ENCODE measurements around the gene PCBP3.
"Not testable (repeated sequence)": the region's sequence is repeated elsewhere in the genome, so short reads cannot be mapped to it uniquely, and the experiment has no call there.

PCBP3 gene

DNA sequence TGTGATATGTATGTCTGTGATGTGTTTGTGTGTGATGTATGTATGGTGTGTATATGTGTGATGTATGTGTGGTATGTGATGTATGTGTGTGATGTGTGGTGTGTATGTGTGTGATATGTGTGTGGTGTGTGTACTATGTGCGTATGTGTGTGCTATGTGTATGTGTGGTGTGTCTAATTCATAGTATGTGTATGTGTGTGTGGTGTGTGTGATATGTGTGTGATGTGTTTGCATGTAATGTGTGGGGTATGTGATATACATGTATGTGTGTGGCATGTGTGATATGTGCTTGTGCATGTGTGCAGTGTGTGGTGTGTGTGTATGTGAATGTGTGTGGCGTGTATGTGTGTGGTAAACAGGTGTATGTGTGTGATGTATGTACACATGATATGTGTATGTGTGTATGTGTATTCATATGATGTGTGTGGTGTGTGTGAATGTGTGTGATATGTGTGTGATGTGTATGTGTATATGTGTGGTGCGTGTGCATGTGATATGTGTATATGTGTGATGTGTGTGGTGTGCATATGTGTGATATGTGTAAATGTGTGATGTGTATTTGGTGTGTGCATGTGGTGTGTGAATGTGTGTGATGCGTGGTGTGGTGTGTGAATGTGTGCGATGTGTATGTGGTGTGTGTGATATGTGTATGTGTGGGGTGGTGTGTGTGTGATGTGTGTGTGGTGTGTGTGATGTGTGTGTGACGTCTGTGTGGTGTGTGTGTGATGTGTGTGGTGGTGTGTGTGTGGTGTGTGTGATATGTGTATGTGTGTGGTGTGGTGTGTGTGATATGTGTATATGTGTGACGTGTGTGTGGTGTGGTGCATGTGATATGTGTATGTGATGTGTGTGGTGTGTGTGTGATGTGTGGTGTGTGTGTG lies 8.0 kb upstream of the PCBP3 start:
- DNase-seq (ENCODE audit: low read depth, low spot score) = no peak

DNA sequence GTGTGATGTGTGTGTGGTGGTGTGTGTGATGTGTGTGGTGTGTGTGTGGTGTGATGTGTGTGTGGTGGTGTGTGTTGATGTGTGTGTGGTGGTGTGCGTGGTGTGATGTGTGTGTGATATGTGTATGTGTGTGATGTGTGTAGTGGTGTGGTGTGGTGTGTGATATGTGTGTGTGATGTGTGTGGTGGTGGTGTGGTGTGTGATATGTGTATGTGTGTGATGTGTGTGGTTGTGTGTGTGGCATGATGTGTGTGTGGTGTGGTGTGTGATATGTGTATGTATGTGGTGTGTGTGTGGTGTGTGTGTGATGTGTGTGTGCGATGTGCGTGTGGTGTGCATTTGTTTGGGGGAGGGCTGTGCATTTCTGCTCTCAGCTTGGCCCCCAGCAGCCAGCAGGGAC lies 7.1 kb upstream of the PCBP3 start:
- no peak for DNase-seq (ENCODE audit: low read depth, low spot score)

DNA sequence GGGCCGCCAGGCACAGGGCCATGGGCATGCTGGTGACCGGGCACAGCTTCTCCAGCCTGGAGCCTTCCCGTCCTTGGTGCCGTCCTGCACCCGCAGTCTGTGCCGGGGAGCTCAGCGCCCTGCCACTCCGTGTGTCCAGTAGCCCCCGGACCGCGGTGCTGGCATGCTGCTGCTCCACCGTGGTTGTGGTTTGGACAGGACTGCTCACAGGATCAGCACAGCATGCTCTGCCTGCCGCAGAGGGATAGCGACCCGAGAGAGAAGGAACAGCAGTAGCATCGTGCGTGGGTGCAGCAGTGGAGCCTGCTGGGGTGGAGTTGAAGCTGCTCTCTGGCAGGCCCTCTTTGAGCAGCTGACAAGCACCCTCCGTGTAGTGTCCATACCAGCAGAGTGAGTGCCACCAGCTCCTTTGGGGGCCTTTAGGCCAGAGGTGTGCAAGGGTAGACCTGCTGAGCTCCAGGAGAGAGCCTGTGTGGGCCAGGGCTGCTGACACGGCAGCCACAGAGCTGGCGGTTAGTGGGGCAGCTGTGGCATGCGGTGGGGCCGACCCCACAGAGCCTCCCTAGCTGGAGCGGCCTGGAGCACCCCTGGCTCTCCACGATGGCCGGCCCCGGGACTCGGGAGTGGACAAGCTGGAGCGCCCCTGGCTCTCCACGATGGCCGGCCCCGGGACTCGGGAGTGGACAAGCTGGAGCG lies 6.4 kb upstream of the PCBP3 start:
- DNase-seq (ENCODE audit: low read depth, low spot score) = no peak

DNA sequence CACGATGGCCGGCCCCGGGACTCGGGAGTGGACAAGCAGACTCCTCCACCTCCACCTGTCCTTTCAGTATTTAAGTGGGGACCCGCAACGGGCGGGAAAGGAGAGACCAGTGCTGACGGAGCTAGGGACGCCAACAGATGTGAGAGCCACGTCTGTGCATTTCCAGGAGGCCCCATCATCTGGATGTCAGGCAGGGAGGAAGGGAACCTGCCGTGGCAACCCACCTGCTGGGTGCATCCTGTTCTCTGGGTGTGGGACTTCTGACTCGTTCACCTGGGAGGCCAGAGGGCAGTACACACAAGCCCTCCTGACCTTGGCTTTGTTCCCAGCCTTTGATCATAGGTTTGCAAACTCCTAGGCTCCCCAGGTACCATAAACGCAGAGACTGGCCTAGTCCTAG lies 5.6 kb upstream of the PCBP3 start:
- DNase-seq (ENCODE audit: low read depth, low spot score) = no peak

DNA sequence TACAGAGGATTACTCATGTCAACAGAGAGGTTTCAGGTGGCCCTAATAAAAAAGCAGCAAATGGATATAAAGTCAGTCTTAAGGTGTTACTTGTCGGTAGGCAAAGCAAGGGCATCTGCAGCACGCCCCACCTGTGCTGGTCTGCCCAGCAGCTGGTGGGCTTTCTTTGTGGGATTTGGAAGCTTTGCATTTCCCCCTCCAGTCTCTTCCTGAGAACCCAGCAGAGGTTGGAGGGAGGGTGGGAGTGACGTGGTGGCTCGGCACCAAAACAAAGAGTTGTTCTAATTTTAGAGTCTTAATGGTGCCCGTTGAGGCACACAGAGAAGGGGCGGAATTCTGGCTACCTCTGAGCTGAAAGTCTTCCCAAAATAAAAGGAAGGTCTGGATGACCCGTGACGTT lies 4.8 kb upstream of the PCBP3 start:
- DNase-seq (ENCODE audit: low read depth, low spot score) = no peak

DNA sequence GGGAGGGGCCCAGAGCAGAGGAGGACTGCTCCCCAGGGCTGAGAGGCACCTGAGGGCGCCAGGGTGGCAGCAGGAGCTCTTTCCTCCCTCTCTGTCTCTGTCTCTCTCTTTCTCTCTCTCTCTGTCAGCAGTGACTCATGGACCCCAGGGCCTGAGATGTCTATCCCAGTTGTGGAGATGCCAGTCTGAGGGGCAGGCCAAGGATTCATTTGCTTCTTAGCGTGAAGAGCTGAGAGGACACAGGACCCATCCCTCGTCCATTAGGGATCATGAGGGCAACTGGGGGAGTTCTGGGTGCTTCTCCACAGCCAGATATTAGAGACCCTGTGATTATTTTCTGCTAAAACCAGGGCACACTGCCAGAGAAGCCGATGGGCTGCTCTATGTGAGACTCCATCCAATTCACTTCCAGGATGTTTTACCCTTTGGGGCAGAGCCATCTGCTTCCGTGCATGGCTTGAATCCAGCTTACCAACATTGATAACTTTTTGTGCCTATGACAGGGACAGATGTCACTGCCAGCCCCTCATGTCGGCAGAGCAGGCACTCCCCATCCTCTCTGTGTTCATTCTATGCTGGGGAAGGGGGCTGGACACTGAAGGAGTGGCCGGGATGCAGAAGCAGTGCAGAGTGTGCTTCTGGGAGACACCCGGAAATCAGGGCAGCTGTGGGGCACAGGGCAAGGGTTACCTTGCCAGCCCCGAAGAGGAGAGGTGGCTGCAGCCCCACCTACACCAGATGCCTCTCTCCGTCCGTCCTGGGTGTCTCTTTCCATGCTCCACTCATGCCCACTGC lies 4.1 kb upstream of the PCBP3 start:
- no peak for DNase-seq (ENCODE audit: low read depth, low spot score)

DNA sequence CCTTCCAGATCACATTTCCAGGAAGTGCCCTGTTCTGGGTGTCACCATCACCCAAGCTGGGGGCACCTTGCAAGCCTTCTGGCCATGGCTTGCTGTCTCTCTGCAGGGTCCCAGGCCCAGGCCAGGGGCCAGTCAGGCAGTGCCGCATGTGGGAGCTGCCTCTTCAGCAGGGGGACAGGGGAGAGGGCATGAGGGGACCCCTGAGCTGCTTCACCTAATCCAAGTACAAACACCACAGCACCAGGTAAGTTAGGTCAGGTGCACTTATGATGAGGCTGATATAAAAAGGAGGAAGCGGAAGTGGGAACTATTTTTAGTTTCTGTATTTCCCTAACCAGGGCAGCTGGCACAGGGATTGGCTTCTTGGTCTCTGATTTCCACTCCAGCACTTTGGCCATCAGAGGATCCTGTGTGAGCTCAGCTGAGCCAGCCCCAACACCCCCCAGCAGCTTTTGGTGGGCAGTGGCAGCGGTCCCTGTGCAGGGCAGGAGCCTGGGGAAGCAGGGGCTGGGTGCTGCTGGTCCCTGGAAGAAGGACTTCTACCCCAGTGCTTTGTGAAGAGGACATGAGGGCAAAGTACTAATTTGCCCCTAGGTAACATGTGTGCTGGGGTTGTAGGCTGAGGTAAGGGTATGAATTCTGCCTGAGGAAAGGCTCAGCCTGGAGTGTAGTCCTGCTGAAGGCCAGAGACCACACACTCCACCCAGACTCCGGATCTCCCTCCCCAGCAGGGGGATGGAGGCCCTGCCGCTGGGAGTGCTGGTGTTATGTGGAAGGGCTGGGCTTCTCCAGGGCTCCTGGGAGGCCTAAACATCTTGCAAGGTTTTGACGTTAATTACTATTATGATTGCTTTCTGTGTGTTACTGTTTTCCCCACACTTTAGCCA lies 3.3 kb upstream of the PCBP3 start:
- no peak for DNase-seq (ENCODE audit: low read depth, low spot score)

DNA sequence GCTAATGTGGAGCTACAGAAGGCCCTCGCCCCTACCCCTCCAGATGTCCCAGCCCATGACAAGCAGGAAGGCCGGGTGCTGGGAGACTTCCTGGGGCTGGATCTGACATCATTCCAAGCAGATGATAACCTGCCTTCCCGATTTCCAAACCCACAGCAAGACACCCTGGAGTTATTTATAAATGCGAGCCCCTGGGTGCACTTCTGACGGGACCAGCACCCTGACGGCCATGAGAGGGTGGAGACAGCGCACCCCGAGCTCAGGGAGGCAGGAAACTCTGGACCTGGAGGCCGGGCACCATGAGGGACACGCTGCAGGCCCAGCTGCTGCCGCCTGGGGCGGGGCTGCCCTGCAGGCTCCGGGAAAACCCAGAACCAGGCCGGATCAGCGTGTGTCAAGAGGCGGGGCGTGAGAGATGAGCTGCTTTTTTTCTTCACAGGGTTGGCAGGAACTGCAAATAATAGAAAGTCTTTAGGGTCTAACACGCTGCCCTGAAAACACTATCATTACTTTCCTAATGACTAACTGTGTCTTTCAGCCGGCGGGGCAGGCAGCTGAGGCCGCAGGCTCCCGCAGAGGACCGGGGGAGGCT lies 2.5 kb upstream of the PCBP3 start:
- no peak for DNase-seq (ENCODE audit: low read depth, low spot score)

DNA sequence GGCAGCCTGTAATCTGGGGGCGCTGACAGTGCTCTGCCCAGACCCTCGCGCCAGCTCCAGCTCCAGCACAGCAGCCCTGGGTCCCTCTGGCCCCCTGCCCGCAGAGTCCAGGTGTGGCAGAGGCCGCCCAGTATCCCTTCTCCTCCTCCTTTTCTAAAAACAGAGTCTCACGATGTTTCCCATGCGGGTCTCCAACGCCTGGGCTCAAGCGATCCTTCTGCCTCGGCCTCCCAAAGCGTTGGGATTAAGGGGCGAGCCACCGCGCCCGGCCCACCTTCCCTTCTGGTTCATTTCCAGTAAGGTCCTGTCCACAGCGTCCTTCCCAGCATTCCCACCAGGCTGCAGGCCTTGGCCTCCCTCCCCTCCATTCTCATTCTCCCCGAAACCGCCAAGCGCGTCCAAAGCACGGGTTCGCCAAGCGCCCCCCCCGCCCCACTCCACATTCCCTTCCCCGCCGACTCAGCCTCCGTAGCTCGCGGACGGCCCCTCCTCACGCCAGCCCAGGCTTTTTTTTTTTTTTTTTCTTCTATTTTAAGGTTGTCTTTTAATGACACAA lies 2.0 kb upstream of the PCBP3 start:
- DNase-seq (ENCODE audit: low read depth, low spot score) = no peak

DNA sequence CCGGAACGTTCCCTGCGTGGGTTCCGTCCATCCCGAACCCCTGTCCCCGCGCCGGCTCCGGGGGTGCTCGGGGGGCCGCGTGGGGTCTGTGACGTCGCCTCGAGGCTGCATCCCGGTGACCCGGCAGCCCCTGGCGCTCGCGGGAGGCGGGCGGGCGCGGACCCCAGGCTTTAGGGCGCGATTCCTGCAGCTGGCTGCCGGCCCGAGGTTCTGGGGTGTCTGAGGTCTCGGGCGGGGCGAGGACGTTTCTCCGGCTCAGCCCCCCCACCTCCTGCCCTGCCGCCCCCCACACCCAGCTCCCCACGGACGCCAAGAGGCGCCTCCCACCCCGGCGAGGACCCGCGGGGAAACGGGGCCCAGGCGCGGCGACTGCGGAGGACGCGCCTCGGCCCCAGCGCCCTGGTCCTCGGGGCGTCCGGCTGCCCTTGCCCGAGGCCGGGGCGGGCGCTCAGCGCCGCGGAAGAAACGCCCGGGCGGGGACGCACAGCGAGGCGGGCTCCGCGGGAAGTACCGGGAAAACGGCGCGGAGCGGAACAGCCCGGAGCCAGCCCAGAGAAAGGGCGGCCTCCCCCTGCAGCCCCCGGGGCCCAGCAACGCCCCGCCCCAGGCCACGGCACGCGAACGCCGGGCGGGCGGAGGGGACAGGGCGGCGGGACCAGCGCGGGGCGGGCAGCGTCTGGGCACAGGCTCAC lies 1.3 kb upstream of the PCBP3 start:
- DNase-seq (ENCODE audit: low read depth, low spot score) = no peak

DNA sequence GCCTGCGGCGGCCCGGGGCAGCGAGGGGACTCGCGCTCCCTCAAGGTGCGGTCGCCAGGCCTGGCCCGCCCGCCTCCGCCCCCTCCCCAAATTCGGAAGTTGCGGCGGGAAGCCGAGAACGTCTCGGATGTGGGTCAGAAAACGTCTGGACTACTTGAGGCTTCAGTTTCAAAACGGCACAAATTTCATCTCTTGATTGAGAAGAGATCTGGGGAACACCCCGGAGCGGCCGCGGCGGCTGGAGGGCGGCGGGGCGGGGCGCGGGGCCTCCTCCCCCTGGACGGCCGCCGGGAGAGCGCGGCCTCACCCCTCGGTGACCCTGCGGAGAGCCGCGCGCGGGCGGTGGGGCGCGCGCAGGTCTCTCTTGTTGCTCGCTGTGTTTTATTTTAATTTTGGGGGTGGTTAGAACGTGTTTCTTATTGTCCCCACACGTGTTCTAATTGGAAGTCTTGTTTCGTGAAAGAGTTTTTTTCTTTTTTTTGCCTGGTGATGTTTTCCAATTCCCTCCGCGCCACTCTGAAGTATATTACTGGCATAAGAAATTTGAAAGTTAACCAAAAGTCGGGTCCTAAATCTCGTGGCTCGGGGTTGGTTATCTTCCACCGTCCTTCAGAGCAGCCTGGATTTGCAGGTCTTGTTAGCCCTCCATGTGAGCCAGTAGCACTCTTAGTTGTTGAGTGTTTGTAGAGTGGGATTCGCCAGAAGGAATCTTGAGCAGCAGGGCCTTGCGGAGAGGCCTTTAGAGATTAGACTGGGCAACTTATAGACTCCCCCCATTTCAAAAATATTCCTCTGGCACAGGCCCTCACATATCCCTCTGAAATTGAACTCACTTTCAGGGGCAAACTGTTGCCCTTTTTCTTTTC lies 749 bp downstream of the PCBP3 start:
- no peak for DNase-seq (ENCODE audit: low read depth, low spot score)

DNA sequence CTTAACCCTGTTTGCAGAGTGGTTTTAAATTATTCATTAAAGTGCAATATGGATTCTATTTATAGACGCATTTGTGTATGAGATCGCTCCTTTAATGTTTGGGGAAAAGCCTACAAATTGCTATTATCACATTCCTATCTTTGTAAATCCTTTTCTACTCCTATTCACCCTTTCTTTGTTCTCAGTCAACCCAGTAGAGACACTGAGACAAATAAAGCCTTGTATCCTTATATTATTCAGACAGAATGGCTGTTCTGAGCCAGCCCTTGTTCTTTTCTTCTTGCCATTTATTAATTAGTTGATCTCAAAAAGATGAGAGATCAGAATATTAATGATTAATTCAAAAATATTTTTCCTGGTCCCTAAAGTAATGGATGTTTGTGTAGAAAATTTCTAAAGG lies 8.4 kb downstream of the PCBP3 start:
- no peak for DNase-seq (ENCODE audit: low read depth, low spot score)

DNA sequence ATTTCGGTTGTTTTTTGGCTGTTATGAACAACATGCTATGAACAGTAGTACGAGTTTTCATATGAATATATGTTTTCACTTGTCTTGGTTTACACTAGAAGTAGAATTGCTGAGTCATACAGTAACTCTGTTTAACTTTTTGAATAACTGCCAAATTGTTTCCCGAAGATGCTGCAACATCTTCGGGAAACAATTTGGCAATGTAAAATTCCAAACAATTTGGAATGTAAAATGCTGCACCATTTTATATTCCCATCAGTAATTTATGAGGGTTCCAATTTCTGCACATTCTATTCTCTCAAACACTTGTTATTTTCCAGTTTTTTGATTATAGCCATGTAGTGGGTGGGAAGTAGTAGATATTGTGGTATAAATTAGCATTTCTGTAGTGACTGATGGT lies 11.6 kb downstream of the PCBP3 start:
- DNase-seq (ENCODE audit: low read depth, low spot score) = no peak

DNA sequence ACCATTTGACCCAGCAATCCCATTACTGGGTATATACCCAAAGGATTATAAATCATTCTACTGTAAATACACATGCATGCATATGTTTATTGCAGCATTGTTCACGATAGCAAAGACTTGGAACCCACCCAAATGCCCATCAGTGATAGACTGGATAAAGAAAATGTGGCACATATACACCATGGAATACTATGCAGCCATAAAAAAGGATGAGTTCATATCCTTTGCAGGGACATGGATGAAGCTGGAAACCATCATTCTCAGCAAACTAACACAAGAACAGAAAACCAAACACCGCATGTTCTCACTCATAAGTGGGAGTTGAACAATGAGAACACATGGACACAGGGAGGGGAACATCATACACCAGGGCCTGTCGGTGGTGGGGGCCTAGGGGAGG lies 12.6 kb downstream of the PCBP3 start:
- not testable (repeated sequence) for DNase-seq (ENCODE audit: low read depth, low spot score)

DNA sequence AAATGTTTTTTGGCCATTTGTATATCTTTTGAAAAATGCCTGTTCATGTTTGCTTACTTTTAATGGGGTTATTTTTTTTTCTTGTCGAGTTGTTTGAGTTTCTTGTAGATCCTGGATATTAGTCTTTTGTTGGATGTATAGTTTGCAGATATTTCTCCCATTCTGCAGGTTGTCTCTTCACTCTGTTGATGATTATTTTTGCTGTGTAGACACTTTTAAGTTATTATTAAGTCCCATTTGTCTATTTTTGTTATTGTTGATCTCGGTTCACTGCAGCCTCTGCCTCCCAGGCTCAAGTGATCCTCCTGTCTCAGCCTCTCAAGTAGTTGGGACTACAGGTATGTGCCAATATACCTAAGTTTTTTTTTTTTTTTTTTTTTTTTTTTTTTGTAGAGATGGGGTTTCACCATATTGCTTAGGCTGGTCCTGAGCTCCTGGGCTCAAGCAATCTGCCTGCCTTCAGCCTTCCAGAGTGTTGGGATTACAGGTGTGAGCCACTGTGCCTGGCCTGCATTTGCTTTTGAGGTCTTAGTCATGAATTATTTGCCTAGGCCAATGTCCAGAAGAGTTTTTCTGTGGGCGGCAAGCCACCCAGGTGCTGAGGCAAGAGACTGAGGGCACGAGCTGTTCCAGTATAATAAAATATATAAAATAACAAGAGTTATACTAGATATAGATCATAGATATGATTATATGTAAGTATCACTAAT lies 18.5 kb downstream of the PCBP3 start:
- not testable (repeated sequence) for DNase-seq (ENCODE audit: low read depth, low spot score)

DNA sequence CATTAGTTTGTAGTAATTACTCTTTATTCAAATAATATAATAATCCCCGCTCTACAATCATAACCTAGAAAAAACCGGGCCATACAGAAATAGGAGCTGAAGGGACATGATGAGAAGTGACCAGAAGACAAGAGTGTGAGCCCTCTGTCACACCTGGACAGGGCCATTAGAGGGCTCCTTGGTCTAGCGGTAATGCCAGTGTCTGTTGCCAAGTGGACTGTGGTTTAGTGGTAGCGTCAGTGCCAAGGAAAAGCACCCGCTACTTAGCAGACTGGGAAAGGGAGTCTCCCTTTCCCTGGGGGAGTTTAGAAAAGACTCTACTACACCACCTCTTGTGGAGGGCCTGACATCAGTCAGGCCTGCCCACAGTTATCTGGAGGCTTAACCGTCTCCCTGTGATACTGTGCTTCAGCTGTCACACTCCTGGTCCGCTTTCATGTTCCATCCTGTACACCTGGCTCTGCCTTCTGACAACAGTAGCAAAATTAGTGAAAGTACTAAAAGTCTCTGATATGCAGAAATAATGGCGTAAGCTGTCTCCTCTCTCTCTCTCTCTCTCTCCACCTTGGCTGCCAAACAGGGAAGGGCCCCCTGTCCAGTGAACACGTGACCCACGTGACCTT lies 19.2 kb downstream of the PCBP3 start:
- DNase-seq (ENCODE audit: low read depth, low spot score) = not testable (repeated sequence)

DNA sequence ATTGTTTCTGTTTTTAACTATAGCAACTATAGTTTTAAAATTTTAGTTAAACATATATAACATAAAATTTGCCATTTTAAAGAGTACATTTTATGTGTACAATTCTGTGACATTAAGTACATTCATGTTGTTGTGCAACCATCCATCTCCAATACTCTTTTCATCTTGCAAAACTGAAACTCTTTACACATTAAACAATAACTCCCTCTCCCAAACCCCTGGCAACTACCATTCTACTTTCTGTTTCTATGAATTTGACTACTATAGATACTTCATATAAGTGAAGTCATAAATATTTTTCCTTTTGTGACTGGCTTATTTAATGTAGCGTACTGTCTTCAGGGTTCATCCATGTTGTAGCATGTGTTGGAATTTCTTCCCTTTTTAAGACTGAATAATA lies 25.9 kb downstream of the PCBP3 start:
- DNase-seq (ENCODE audit: low read depth, low spot score) = no peak

DNA sequence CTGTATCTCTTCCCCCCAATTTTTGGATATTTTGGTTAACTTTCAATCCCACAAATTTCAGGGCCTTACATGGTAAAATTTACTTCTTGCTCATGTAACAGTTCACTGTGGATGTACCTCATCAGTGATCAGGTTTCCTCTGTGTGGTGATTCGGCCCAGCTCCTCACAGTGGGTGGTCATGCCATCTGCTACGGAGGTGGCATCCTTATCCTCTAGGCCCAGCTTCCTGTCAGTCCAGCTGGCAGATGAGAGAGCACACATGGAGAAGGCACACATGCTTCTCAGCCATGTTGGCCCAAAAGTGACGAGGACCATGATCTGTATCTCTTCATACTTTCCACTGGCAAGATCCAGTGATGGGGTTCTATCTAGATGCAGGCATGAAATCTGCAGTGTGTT lies 27.2 kb downstream of the PCBP3 start:
- no peak for DNase-seq (ENCODE audit: low read depth, low spot score)
